Thyroid gland (tissue), 4 donors: ENCODE results near the gene MYH13. TPM values are rescaled to one million over a fixed set of nuclear protein-coding genes. Genes with fewer than 3 reads are reported as not detected.

Experiments
- DNase-seq, 2 donors: peaks; one replicate each; pipeline ENCODE4 v3.0.0-alpha.2; 2019
- H3K27ac ChIP-seq, 3 donors: fragments of 200-600 bp; sonication (generic); 1 replicate in 2 of 3; 2 replicates in 1 of 3; pipeline ENCODE4 v1.5.1; 2016 to 2019; ENCODE audit warnings: mild to moderate bottlenecking in 1 of 3, moderate library complexity in 1 of 3
- H3K27me3 ChIP-seq: fragments of 200-600 bp; sonication (generic); one replicate; pipeline ENCODE4 v1.5.1; 2019
- H3K36me3 ChIP-seq, 2 donors: fragments of 200-600 bp; sonication (generic); one replicate each; pipeline ENCODE4 v1.5.1; 2016 to 2019
- H3K4me1 ChIP-seq, 2 donors: fragments of 200-600 bp; sonication (generic); one replicate each; pipeline ENCODE4 v1.5.1; 2017 to 2019
- H3K4me3 ChIP-seq, 3 donors: fragments of 200-600 bp; sonication (generic); replicated peaks in 1 of 3; 1 replicate in 2 of 3; 2 replicates in 1 of 3; pipeline ENCODE4 v1.5.1; 2016; ENCODE audit warnings: mild to moderate bottlenecking in 1 of 3
- H3K9me3 ChIP-seq: fragments of 200-600 bp; sonication (generic); one replicate; pipeline ENCODE4 v1.5.1; 2017
- CTCF ChIP-seq, 6 experiments: fragments of 200-600 bp in 3 of 6; fragments of 450-650 bp in 3 of 6; sonication (generic) in 3 of 6; IDR thresholded peaks; one replicate each; pipeline ENCODE4 v1.5.1; 2016 to 2019; ENCODE audit warnings: antibody characterized with exemption in 6 of 6, mild to moderate bottlenecking in 2 of 6, inconsistent platforms in 1 of 6, moderate library complexity in 1 of 6
- POLR2A ChIP-seq, 2 donors: fragments of 450-650 bp; IDR thresholded peaks; one replicate each; pipeline ENCODE4 v1.6.1; 2017; ENCODE audit warnings: antibody characterized with exemption in 2 of 2, mild to moderate bottlenecking in 2 of 2, moderate library complexity in 1 of 2
- WGBS, 2 donors: methylation state at CpG; one replicate each; pipeline ENCODE4 v1.1.5; 2017; 5-methylcytosine and 5-hydroxymethylcytosine counted together
- intact Hi-C: fragments of 100-400 bp; cut with DNase I; formaldehyde crosslinking; loops from one replicate; pipeline ENCODE4 v1.15.1; 2023
- total RNA-seq, 4 donors: library from RNA; depleted of rRNA; stranded (reverse); fragments of >200 nt; gene quantifications; one replicate each; pipeline ENCODE4 v1.2.3, GENCODE V29; 2016

MYH13 gene
- total RNA-seq, 4 donors from 2014 or later: not detected

GRCh38 chr17:10265100-10265810 is 107.6 kb downstream of the MYH13 start:
- H3K36me3 ChIP-seq: no peaks in the 10 kb centered on the region
- DNase-seq: no peak
- H3K4me1 ChIP-seq: no peaks in the 10 kb centered on the region
- no peak overlapping the region for H3K27ac ChIP-seq
- H3K27me3 ChIP-seq: no peaks in the 10 kb centered on the region
- no peaks in the 10 kb centered on the region for H3K9me3 ChIP-seq
- WGBS, 2 donors: 48 to 55% methylated on average over 3 of the region's 3 CpGs
- no peak for TF ChIP-seq POLR2A (IDR thresholded peaks at IDR 0.05)
- TF ChIP-seq CTCF (IDR thresholded peaks at IDR 0.05): no peak
- intact Hi-C loops: no loop called here
- no peak overlapping the region for H3K4me3 ChIP-seq

DNA sequence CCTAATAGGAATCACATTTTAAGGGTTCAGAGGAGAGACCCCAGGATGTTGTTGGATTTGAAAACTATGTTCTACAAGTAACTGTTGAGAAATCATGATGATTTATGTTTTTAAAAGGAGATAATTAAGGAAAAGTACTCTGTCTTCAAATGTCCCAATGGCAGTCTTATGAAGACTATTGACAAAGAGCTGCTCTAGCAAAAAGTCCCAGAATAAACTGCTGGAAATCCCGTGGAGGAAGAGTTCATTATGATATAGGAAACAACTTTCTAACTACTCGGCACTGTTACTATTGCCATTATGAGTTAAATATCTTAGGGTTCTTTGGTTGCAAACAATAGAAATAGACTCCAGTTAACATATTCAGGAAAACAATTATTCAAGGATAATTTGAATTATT is 108.8 kb downstream of the MYH13 start:
- intact Hi-C loops: no loop called here
- Histone ChIP-seq H3K9me3 (no peaks in the 10 kb centered on the region), H3K4me1 (no peaks in the 10 kb centered on the region), H3K27ac (no peak overlapping the region), H3K4me3 (no peak overlapping the region), H3K27me3 (no peaks in the 10 kb centered on the region), H3K36me3 (no peaks in the 10 kb centered on the region)
- 82 to 85% methylated on average over 2 of the region's 2 CpGs for WGBS, 2 donors
- DNase-seq: no peak
- no peak for TF ChIP-seq POLR2A (IDR thresholded peaks at IDR 0.05)
- TF ChIP-seq CTCF (IDR thresholded peaks at IDR 0.05): no peak

DNA sequence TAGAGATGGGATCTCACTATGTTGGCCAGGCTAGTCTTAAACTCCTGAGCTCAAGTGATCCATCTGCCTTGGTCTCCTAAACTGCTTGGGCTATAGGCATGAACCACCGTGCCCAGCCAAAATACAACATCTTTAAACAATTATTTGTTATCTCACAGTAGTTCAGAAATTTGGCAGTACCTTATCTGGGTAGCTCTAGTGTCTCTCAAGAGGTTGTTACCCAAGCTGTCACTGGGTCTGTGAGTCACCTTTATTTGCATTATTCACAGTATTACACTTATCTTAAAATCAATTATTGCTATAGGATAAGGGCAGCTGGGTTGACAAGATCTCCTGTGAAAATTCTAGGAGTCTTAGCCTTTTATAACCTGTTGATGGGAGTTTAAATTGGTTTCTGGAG is 110.4 kb downstream of the MYH13 start:
- intact Hi-C loops: no loop called here
- WGBS, 2 donors: 68 to 72% methylated on average over 1 of the region's 1 CpG
- no peak overlapping the region for H3K27ac ChIP-seq
- no peaks in the 10 kb centered on the region for H3K36me3 ChIP-seq
- H3K4me1 ChIP-seq: no peaks in the 10 kb centered on the region
- DNase-seq: no peak
- TF ChIP-seq CTCF (IDR thresholded peaks at IDR 0.05) (no peak), POLR2A (IDR thresholded peaks at IDR 0.05) (no peak)
- no peaks in the 10 kb centered on the region for H3K27me3 ChIP-seq
- H3K9me3 ChIP-seq: no peaks in the 10 kb centered on the region
- H3K4me3 ChIP-seq: no peak overlapping the region

GRCh38 chr17:10261098-10261497 is 111.7 kb downstream of the MYH13 start:
- DNase-seq: no peak
- Histone ChIP-seq H3K4me1 (no peaks in the 10 kb centered on the region), H3K36me3 (no peaks in the 10 kb centered on the region), H3K4me3 (no peak overlapping the region), H3K27me3 (no peaks in the 10 kb centered on the region), H3K9me3 (no peaks in the 10 kb centered on the region), H3K27ac (no peak overlapping the region)
- WGBS, 2 donors: 60 to 64% methylated on average over 3 of the region's 3 CpGs
- intact Hi-C loops: no loop called here
- no peak for TF ChIP-seq POLR2A (IDR thresholded peaks at IDR 0.05)
- no peak for TF ChIP-seq CTCF (IDR thresholded peaks at IDR 0.05)

DNA sequence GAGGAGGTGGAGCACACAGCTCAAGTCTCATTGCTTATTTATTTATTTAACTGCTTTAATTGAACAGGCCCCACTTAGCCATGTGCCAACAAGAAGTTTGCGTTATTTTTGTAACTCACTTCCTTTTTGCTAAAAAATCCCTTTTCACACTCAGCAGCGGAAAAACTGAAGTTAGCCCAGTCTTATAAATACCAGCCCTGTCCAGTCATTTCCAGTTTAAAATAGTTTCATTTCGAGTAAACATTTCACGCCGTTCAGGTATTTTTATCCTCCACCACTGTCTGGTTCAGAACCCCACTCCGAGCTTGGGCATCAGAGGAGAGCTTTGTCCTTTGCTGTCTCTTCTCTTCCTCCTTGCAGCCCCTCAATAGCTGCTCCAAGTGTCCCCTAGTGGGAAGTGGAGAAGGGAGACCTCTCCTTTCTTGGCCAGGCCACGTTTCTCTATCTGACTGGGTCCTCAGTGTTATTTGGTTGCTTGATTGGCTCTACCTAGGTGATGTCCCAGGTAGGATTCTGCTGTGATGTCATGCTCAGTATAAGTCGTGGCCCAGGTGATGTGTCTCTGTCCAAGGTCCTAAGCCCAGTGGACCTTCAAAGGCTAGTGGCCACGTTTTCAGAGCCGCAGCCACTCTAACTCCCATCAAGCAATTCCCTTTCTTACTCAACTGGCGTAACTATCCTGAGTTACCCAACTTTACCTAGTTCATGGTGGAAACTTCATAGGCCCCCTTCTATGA is 121.4 kb downstream of the MYH13 start:
- no peak for DNase-seq

More for the DNA sequence above, 121.4 kb downstream of the MYH13 start:
- TF ChIP-seq CTCF (IDR thresholded peaks at IDR 0.05) (no peak), POLR2A (IDR thresholded peaks at IDR 0.05) (no peak)
- 53 to 64% methylated on average over 11 of the region's 11 CpGs for WGBS, 2 donors
- no peak overlapping the region for H3K4me3 ChIP-seq
- no peaks in the 10 kb centered on the region for H3K27me3 ChIP-seq
- intact Hi-C loops: no loop called here
- no peaks in the 10 kb centered on the region for H3K9me3 ChIP-seq
- H3K4me1 ChIP-seq: no peaks in the 10 kb centered on the region
- no peaks in the 10 kb centered on the region for H3K36me3 ChIP-seq
- no peak overlapping the region for H3K27ac ChIP-seq
